ENCODE results near the gene PIKFYVE.
A peak's percentile ranks its signal among the peaks of the same experiment; 100 is the strongest.
"Not testable (repeated sequence)": the region's sequence is repeated elsewhere in the genome, so short reads cannot be mapped to it uniquely, and the experiment has no call there.

The PIKFYVE gene

DNA sequence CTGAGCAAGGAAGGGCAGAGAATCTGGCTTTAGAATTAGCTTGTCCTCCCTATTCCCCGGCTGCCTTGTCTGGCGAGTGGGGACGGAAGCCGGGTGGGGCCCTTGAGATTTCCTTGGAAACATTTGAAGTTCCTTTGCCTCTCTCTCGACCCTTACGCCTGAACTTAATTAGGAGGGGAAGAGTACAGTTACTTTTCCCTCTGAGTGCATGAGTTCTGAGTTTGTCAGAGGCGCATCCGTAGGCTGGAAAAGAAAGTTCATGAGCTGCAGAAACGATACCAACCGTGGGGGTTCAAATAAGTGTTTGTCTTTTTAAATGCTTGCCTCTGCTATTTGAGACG lies 468 bp downstream of the PIKFYVE start:
- POLR2A ChIA-PET: interaction anchor here (0.9 kb wide), 1 partner anchor 95 kb away, joined by 3 read pairs; no protein-coding TSS in a partner anchor
- TF ChIP-seq, protein P1, sequence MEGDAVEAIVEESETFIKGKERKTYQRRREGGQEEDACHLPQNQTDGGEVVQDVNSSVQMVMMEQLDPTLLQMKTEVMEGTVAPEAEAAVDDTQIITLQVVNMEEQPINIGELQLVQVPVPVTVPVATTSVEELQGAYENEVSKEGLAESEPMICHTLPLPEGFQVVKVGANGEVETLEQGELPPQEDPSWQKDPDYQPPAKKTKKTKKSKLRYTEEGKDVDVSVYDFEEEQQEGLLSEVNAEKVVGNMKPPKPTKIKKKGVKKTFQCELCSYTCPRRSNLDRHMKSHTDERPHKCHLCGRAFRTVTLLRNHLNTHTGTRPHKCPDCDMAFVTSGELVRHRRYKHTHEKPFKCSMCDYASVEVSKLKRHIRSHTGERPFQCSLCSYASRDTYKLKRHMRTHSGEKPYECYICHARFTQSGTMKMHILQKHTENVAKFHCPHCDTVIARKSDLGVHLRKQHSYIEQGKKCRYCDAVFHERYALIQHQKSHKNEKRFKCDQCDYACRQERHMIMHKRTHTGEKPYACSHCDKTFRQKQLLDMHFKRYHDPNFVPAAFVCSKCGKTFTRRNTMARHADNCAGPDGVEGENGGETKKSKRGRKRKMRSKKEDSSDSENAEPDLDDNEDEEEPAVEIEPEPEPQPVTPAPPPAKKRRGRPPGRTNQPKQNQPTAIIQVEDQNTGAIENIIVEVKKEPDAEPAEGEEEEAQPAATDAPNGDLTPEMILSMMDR (IDR thresholded peaks at IDR 0.05; ENCODE audit: control extremely low read depth, extremely low read depth, low read depth, missing control alignments): no peak
- CTCF ChIA-PET: interaction anchor here (0.8 to 4.8 kb wide), 8 partner anchors 8 to 1737 kb away, joined by 3 to 34 read pairs (median 4); partner anchors contain the start of gene IDH1
- peak; percentile 20 for DNase-seq (ENCODE audit: extremely low spot score)

DNA sequence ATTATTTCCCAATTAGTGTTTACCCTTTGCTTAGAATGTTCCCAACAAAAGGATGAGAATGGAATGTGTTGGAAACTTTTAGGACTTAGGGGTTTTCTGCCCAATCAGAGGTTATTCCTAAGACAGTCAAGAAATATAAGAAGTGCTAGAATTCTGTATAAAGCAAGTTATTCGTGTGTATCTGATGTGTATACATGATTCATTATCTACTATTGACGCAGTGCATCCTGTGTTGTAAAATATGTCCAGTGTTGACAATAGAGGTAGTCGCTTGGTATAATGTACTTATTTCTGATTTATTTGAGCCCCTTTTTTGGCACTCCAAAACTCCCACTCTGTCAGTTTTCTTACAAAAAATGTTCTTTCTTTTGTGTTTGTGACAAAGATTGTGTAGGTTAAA lies 881 bp downstream of the PIKFYVE start:
- POLR2A ChIA-PET: interaction anchor here (0.9 kb wide), 1 partner anchor 95 kb away, joined by 3 read pairs; no protein-coding TSS in a partner anchor
- TF ChIP-seq, protein P1 (IDR thresholded peaks at IDR 0.05; ENCODE audit: control extremely low read depth, extremely low read depth, low read depth, missing control alignments): no peak
- no peak for DNase-seq (ENCODE audit: extremely low spot score)
- CTCF ChIA-PET: interaction anchor here (1.0 to 4.8 kb wide), 7 partner anchors 8 to 1737 kb away, joined by 3 to 34 read pairs (median 4); partner anchors contain the start of gene IDH1

DNA sequence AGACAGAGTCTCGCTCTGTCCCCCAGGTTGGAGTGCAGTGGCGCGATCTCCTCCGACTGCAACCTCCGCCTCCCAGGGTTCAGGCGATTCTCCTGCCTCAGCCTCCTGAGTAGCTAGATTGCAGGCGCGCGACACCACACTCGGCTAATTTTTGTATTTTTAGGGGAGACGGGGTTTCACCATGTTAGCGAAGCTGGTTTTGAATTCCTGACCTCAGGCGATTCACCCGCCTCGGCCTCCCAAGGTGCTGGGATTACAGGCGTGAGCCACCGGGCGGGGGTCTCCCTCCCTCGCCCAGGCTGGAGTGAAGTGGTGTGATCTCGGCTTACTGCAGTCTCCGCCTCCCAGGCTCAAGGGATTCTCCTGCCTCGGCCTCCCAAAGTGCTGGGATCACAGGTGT lies 1.5 kb downstream of the PIKFYVE start:
- POLR2A ChIA-PET; DNase-seq (ENCODE audit: extremely low spot score): not testable (repeated sequence)
- CTCF ChIA-PET: interaction anchor here (1.3 to 4.8 kb wide), 4 partner anchors 9 to 1736 kb away, joined by 3 to 34 read pairs (median 4); partner anchors contain the start of gene IDH1

DNA sequence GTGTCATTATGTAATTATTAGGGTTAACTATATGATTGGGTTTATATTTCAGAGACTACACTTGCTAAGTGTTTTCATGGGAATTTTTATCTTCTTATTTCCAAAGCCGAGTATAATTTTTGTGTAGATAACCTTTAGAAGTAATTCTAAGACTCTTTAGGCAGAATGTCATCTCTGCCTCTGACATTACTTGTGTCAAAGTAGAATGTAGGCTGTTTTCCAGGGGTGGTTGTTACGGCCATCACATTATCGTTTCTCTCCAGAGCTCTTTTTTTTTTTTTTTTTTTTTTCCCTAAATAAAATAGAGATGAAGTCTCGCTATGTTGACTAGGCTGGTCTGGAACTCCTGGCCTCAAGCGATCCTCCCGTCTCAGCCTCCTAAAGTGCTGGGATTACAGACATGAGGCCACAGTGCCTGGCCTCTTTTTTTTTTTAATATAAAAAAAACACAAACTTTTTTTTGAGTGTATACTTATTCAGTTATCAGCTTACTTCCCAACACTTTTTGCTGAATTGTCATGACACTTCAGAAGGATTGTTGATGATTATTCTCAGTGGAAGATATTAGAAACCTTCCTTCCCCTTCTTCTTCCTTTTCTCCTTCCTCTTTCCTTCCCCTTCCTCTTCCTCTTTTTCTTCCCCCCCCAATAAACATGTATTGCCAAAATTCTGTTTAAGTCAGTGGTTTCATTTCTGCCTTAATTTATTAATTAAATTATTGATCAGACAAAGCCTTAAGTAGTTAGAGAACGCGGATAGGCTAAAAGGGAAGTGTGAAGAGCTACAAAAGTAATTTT lies 2.3 kb downstream of the PIKFYVE start:
- TF ChIP-seq, protein P1 (IDR thresholded peaks at IDR 0.05; ENCODE audit: control extremely low read depth, extremely low read depth, low read depth, missing control alignments): no peak
- no peak for DNase-seq (ENCODE audit: extremely low spot score)
- POLR2A ChIA-PET: no interaction called here
- CTCF ChIA-PET: interaction anchor here (1.0 to 4.8 kb wide), 8 partner anchors 10 to 75 kb away, joined by 3 to 34 read pairs (median 4); partner anchors contain the start of gene IDH1

DNA sequence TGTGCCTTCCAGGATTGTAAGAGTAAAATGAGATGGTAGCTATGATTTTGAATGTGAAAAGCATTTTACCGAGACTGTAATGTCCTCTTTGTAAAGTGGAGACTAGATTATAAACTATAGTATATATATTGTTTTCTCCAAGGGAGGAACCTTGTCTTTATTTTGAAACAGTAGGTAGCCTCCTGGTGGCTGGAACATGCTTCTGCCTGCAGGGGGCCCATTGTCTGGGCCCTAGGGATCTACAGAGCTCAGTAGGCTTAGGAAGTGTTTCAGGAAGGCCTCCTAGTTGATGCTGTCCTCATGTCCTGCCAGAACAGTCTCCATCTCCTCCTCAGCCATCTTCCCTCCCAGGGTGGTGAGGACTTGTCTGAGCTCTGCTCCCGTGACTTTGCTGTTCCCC lies 3.0 kb downstream of the PIKFYVE start:
- TF ChIP-seq, protein P1 (IDR thresholded peaks at IDR 0.05; ENCODE audit: control extremely low read depth, extremely low read depth, low read depth, missing control alignments): no peak
- no peak for DNase-seq (ENCODE audit: extremely low spot score)
- ChIA-PET CTCF (interaction anchor here (1.0 to 2.0 kb wide), 9 partner anchors 10 to 75 kb away, joined by 3 to 12 read pairs (median 4); partner anchors contain the start of gene IDH1), POLR2A (no interaction called here)

DNA sequence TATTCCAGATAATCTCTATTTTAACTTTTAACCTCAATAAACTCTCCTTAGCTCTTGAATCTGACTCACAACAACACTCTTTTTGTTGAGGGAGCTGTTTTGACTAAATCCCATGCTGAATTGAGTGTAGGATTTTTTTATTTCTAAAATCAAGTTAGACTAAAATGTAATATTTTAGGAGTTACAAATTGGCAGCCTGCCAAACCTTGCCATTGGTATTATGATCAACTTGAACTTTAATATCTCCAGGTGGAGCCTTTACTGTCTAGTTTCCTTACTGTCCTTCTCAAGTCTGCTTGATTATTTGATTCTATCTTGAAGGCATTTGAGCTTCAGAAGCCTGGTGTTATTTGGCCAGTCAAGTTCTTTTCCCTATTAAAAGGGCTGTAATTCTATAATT lies 8.7 kb downstream of the PIKFYVE start:
- POLR2A ChIA-PET: no interaction called here
- TF ChIP-seq, protein P1 (IDR thresholded peaks at IDR 0.05; ENCODE audit: control extremely low read depth, extremely low read depth, low read depth, missing control alignments): no peak
- CTCF ChIA-PET: interaction anchor here (1.0 to 4.5 kb wide), 4 partner anchors 8 to 20 kb away, joined by 3 to 12 read pairs (median 5); partner anchors contain the start of genes IDH1 and PIKFYVE
- no peak for DNase-seq (ENCODE audit: extremely low spot score)

DNA sequence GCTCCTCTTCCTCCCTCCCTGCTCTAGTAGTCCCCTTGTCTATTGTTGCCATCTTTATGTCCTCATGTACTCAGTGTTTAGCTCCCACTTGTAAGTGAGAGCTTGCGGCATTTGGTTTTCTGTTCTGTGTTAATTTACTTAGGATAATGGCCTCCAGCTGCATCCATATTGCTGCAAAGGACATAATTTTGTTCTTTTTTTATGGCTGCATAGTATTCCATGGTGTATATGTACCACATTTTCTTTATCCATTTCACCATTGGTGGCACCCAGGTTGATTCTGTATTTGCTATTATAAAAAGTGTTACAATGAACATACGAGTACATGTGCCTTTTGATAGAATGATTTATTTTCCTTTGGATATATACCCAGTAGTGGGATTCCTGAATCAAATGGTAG lies 12.5 kb downstream of the PIKFYVE start:
- CTCF ChIA-PET: interaction anchor here (0.7 kb wide), 1 partner anchor 10 kb away, joined by 3 read pairs; no protein-coding TSS in a partner anchor
- DNase-seq (ENCODE audit: extremely low spot score): no peak
- TF ChIP-seq, protein P1 (IDR thresholded peaks at IDR 0.05; ENCODE audit: control extremely low read depth, extremely low read depth, low read depth, missing control alignments): no peak
- POLR2A ChIA-PET: no interaction called here

Data from GM10248 (cell line).